HepG2 (cell line): Measurements from ENCODE around the gene ARL9. TPM values are rescaled to one million over a fixed set of nuclear protein-coding genes. Genes with fewer than 3 reads are reported as not detected.

ENCODE experiments used
- ATAC-seq: fragments of 200-7000 bp; cut with Tn5 transposase; 3 replicates; pipeline ENCODE4 v1.9.1; 2020; ENCODE audit warnings: mild to moderate bottlenecking, moderate library complexity
- BruUV-seq: library from RNA; stranded (reverse); fragments of 400-500 nt; replicated peaks from 2 replicates; lab custom pipeline; 2021; lab: Mats Ljungman, UMichigan
- CTCF ChIA-PET: fragments of 300-600 bp; formaldehyde crosslinking; extraction: SDS; loops from one replicate; lab custom pipeline; 2021; ENCODE audit warnings: low total read pairs, inconsistent platforms, low intra/inter-chr PET ratio; lab: Yijun Ruan, JAX
- POLR2A ChIA-PET: fragments of 350-600 bp; sonication (Branson Sonifier 250); formaldehyde crosslinking; loops from one replicate; lab custom pipeline; 2020; ENCODE audit warnings: antibody characterized with exemption, inconsistent platforms; lab: Yijun Ruan, JAX
- DNase-seq: peaks from one replicate; pipeline ENCODE4 v3.0.0-alpha.2; 2015; ENCODE audit warnings: low spot score
- FAIRE-seq: peaks from 3 replicates; lab custom pipeline; 2011; peaks lifted over from hg19 to GRCh38; lab: Jason Lieb, UNC
- H2AFZ ChIP-seq: one replicate; pipeline ENCODE4 v1.6.1; 2011; ENCODE audit warnings: low read length, inconsistent platforms
- H3K27ac ChIP-seq: fragments of 300-600 bp; 3 replicates; pipeline ENCODE4 v1.8.0; 2011; ENCODE audit warnings: mixed run types, mild to moderate bottlenecking, mixed read lengths, low read length, inconsistent platforms; ENCODE audit not compliant: insufficient read depth; ENCODE audit errors: extremely low read length
- H3K27me3 ChIP-seq, 2 experiments: fragments of 200-600 bp in 1 of 2; 2 replicates in 1 of 2; 3 replicates in 1 of 2; pipeline versions ENCODE4 v1.6.0 to v1.8.0; 2011; ENCODE audit warnings: low read length in 2 of 2, mild to moderate bottlenecking in 2 of 2, moderate library complexity in 2 of 2, inconsistent platforms in 1 of 2; ENCODE audit not compliant: insufficient read depth in 2 of 2, control insufficient read depth in 1 of 2
- H3K36me3 ChIP-seq, 2 experiments: fragments of 200-600 bp in 1 of 2; replicated peaks in 1 of 2; 2 replicates in 1 of 2; 3 replicates in 1 of 2; pipeline versions ENCODE4 v1.5.1 to v1.8.0; 2011; ENCODE audit warnings: low read length in 2 of 2, inconsistent platforms in 1 of 2; ENCODE audit not compliant: insufficient read depth in 2 of 2, control insufficient read depth in 1 of 2
- H3K4me1 ChIP-seq: 2 replicates; pipeline ENCODE4 v1.5.1; 2012; ENCODE audit warnings: low read length, inconsistent platforms; ENCODE audit not compliant: insufficient read depth
- H3K4me2 ChIP-seq: 2 replicates; pipeline ENCODE4 v1.6.0; 2011; ENCODE audit warnings: low read depth, low read length, inconsistent platforms
- H3K4me3 ChIP-seq, 3 experiments: fragments of 200-600 bp in 1 of 3; sonication (generic), shearing (Covaris generic) in 1 of 3; replicated peaks in 1 of 3; 2 replicates each; pipeline ENCODE4 v1.5.1; 2011 to 2016; ENCODE audit warnings: low read length in 3 of 3, inconsistent platforms in 2 of 3, low read depth in 2 of 3, mild to moderate bottlenecking in 2 of 3, control low read depth in 1 of 3, mixed read lengths in 1 of 3; ENCODE audit not compliant: insufficient read depth in 1 of 3
- H3K79me2 ChIP-seq: one replicate; pipeline ENCODE4 v1.6.1; 2011; ENCODE audit warnings: low read length, inconsistent platforms; ENCODE audit not compliant: insufficient read depth
- H3K9ac ChIP-seq: 2 replicates; pipeline ENCODE4 v1.6.0; 2011; ENCODE audit warnings: mild to moderate bottlenecking, low read depth, low read length, inconsistent platforms; ENCODE audit not compliant: insufficient read depth
- H3K9me3 ChIP-seq: 2 replicates; pipeline ENCODE4 v1.5.1; 2012; ENCODE audit warnings: mild to moderate bottlenecking, low read length
- H4K20me1 ChIP-seq: 2 replicates; pipeline ENCODE4 v1.6.0; 2011; ENCODE audit warnings: inconsistent platforms, mild to moderate bottlenecking, low read length, moderate library complexity; ENCODE audit not compliant: insufficient read depth
- AGO1 ChIP-seq: fragments of 200-400 bp; formaldehyde crosslinking; IDR thresholded peaks from 2 replicates; pipeline ENCODE4 v1.6.1; 2017; ENCODE audit warnings: mild to moderate bottlenecking, low read depth, low read length, moderate library complexity; ENCODE audit not compliant: poor library complexity, severe bottlenecking
- ATF6 ChIP-seq: sonication (generic); formaldehyde crosslinking; conservative IDR thresholded peaks from 2 replicates; pipeline ENCODE4 v1.4.0; 2020; ENCODE audit warnings: missing genetic modification reagents
- CREM ChIP-seq, 2 experiments: sonication (generic) in 1 of 2; formaldehyde crosslinking in 1 of 2; IDR thresholded peaks; 2 replicates each; pipeline versions ENCODE4 v1.4.0 to v1.6.1; 2016 to 2020; ENCODE audit warnings: antibody characterized with exemption in 1 of 2, mild to moderate bottlenecking in 1 of 2, missing genetic modification reagents in 1 of 2
- ERF ChIP-seq: IDR thresholded peaks from 2 replicates; pipeline ENCODE4 v1.6.1; 2018; ENCODE audit warnings: missing biosample characterization, missing genetic modification reagents
- GABPB1 ChIP-seq: IDR thresholded peaks from 2 replicates; pipeline ENCODE4 v1.6.1; 2016; ENCODE audit warnings: mild to moderate bottlenecking, missing genetic modification reagents, moderate library complexity, missing compliant biosample characterization
- KDM2A ChIP-seq: sonication (generic); formaldehyde crosslinking; IDR thresholded peaks from 2 replicates; pipeline ENCODE4 v1.4.0; 2020; ENCODE audit warnings: low read depth, missing genetic modification reagents, borderline replicate concordance
- KMT2B ChIP-seq: IDR thresholded peaks from 2 replicates; pipeline ENCODE4 v1.6.1; 2016; ENCODE audit warnings: missing genetic modification reagents, missing compliant biosample characterization
- NR2C2 ChIP-seq: sonication (generic); formaldehyde crosslinking; IDR thresholded peaks from 2 replicates; pipeline ENCODE4 v1.4.0; 2020; ENCODE audit warnings: missing genetic modification reagents, mild to moderate bottlenecking, moderate library complexity, borderline replicate concordance
- REPIN1 ChIP-seq: sonication (generic); formaldehyde crosslinking; IDR thresholded peaks from 2 replicates; pipeline ENCODE4 v1.8.0; 2022; ENCODE audit warnings: missing genetic modification reagents, low read depth, mild to moderate bottlenecking, borderline replicate concordance
- RXRB ChIP-seq: IDR thresholded peaks from 2 replicates; pipeline ENCODE4 v1.6.1; 2016; ENCODE audit warnings: borderline replicate concordance, missing genetic modification reagents, missing compliant biosample characterization
- SALL2 ChIP-seq: sonication (generic); formaldehyde crosslinking; IDR thresholded peaks from 2 replicates; pipeline ENCODE4 v1.8.1; 2023; ENCODE audit warnings: mild to moderate bottlenecking, missing genetic modification reagents, inconsistent platforms
- SP5 ChIP-seq: IDR thresholded peaks from 2 replicates; pipeline ENCODE4 v1.6.1; 2016; ENCODE audit warnings: low read depth, borderline replicate concordance
- TSC22D2 ChIP-seq: sonication (generic); formaldehyde crosslinking; IDR thresholded peaks from 2 replicates; pipeline ENCODE4 v1.5.1; 2020; ENCODE audit warnings: missing genetic modification reagents, mild to moderate bottlenecking, borderline replicate concordance
- UBTF ChIP-seq: sonication (generic); formaldehyde crosslinking; IDR thresholded peaks from 2 replicates; pipeline ENCODE4 v1.4.0; 2020; ENCODE audit warnings: mild to moderate bottlenecking, missing genetic modification reagents
- ZNF230 ChIP-seq: sonication (generic); formaldehyde crosslinking; IDR thresholded peaks from 2 replicates; pipeline ENCODE4 v1.4.0; 2020; ENCODE audit warnings: mild to moderate bottlenecking, missing genetic modification reagents
- ZNF414 ChIP-seq: sonication (generic); formaldehyde crosslinking; IDR thresholded peaks from 2 replicates; pipeline ENCODE4 v1.5.0; 2020; ENCODE audit warnings: missing genetic modification reagents
- ZNF496 ChIP-seq: sonication (generic); formaldehyde crosslinking; IDR thresholded peaks from 2 replicates; pipeline ENCODE4 v1.8.1; 2023; ENCODE audit warnings: mild to moderate bottlenecking, moderate library complexity, missing genetic modification reagents; ENCODE audit not compliant: insufficient replicate concordance
- ZNF776 ChIP-seq: sonication (generic); formaldehyde crosslinking; IDR thresholded peaks from 2 replicates; pipeline ENCODE4 v1.4.0; 2020; ENCODE audit warnings: mild to moderate bottlenecking, missing genetic modification reagents
- WGBS: methylation state at CpG from one replicate; pipeline ENCODE4 v1.1.6; 2017; ENCODE audit warnings: low lambda C conversion rate; 5-methylcytosine and 5-hydroxymethylcytosine counted together
- in situ Hi-C: cut with HindIII; loops from 2 replicates; pipeline ENCODE4 v1.10.0; 2017; ENCODE audit warnings: low pct_unique_long_range_greater_than_20kb; ENCODE audit not compliant: extremely low pct_ligation_motif_present
- intact Hi-C: fragments of 100-400 bp; cut with micrococcal nuclease; formaldehyde crosslinking; loops from one replicate; pipeline ENCODE4 v1.10.0; 2022; ENCODE audit not compliant: unreplicated experiment
- polyA plus RNA-seq, 8 experiments: library from polyadenylated mRNA; depleted of rRNA in 3 of 8; stranded (reverse) in 7 of 8; unstranded in 1 of 8; fragments of >200 nt; fragmentation: Illumina TruSeq in 4 of 8; extraction: Trizol in 4 of 8; gene quantifications; 2 replicates each; pipeline versions ENCODE4 v1.2.1 to v1.2.3, GENCODE V29; 2011 to 2016; ENCODE audit warnings: low read depth in 4 of 8, missing spikeins in 1 of 8, mixed read lengths in 1 of 8; ENCODE audit not compliant: insufficient read depth in 1 of 8
- total RNA-seq, 5 experiments: library from RNA; depleted of rRNA; stranded (reverse); fragments of >200 nt; fragmentation: Illumina TruSeq; extraction: Trizol; gene quantifications; 2 replicates each; pipeline ENCODE4 v1.2.3, GENCODE V29; 2016; ENCODE audit warnings: low read depth in 1 of 5

The ARL9 gene
- total and polyA plus RNA-seq, 2 of the 13 experiments (the other 11 are each of a cell fraction or from before 2014, with no cell fraction given) = not detected

DNA sequence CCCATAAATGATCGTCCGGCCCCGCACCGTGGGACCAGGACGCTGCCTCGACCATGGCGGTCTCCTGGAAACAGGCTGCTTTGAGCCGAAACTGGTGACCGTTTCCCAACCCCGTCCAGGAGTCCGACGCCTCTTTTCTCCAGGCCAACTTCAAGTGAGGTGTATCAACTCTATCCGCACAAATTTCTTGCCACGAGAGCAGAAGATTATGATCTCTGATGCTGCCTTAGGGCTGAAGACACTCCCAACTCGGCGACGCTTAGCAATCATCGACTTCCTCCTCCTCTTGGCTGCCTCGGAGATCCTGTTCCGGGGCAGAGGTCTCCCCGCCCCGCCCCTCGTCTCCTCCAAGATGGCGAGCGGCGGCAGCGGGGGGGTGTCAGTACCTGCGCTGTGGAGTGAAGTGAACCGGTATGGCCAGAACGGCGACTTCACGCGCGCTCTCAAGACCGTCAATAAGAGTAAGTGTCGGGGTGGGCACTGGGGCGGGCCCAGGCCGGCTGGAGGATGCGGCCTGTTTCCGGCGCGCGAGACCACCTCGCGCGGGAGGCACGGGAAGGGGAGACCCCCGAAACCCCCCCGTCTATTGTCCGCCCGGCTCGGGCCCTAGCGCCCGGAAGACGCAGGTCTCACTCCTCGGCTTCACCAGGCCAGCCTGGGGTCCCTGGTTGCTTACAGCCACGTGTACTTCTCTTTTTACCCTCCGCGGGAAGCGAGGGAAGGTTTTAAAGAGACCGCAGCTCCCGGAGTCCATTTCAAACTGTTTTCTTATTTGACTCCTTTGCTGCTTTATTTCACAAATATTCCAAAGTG, 38.1 kb upstream of the ARL9 start, which contains the start of gene SRP72:
Gene SRP72 (plus strand): TSS at position 334 of the 813 bp plus-strand sequence. CDS start 19 bp downstream, at position 353.
- CTCF ChIA-PET = no interaction called here
- ATAC-seq = peak; percentile 91
- peak within 1 kb of the TSS; percentile 98 for H3K9ac ChIP-seq
- in situ Hi-C loops (no loop called here), intact Hi-C loops (loop anchor here (2.0 to 5.0 kb wide), 2 partner anchors 40 to 77 kb away; no protein-coding TSS in a partner anchor)
- peak within 1 kb of the TSS; percentile 80 for H2AFZ ChIP-seq
- no peaks in the 10 kb centered on the region for H3K9me3 ChIP-seq
- H3K27me3 ChIP-seq = no peaks in the 10 kb centered on the region; a peak in 1 of 5 replicates
- POLR2A ChIA-PET = interaction anchor here (0.9 to 2.8 kb wide), 8 partner anchors 10 to 510 kb away, joined by 3 to 29 read pairs (median 7); partner anchors contain the start of genes AASDH, NOA1, PAICS and PPAT
- H3K79me2 ChIP-seq = peaks cover 60% of the 10 kb centered on the region
- peak within 1 kb of the TSS; percentile 83 for H3K27ac ChIP-seq
- FAIRE-seq = peak; percentile 90
- peak within 1 kb of the TSS; percentile 79 to 90 (median 83) for H3K4me3 ChIP-seq
- WGBS = 2% methylated on average over 30 of the region's 62 CpGs
- peak within 1 kb of the TSS; percentile 90 for H3K4me2 ChIP-seq
- H4K20me1 ChIP-seq = peaks cover 18% of the 10 kb centered on the region
- BruUV-seq = no TSS peak
- DNase-seq = peak; percentile 82
- peaks cover 5 to 21% of the 10 kb centered on the region in 2 experiments for H3K36me3 ChIP-seq
- H3K4me1 ChIP-seq = peaks cover 25% of the 10 kb centered on the region
- TF ChIP-seq TSC22D2 (CRISPR knock-in tag) (peak; percentile 79), ZNF414 (CRISPR knock-in tag) (no peak), UBTF (CRISPR knock-in tag) (peak; percentile 80), ZNF230 (CRISPR knock-in tag) (0 out of 2 replicates have a peak, but pooled peaks have one; percentile 29), GABPB1 (CRISPR knock-in tag) (peak; percentile 98), ZNF496 (CRISPR knock-in tag) (no peak), NR2C2 (CRISPR knock-in tag) (peak; percentile 99), KDM2A (peak; percentile 90), ZNF776 (no peak), ERF (CRISPR knock-in tag) (peak; percentile 63; the same call in 1 of the 2 replicates), AGO1 (peak; percentile 36), RXRB (CRISPR knock-in tag) (peak; percentile 48; the same call in 1 of the 2 replicates), SALL2 (CRISPR knock-in tag) (peak; percentile 23; the same call in 1 of the 2 replicates), REPIN1 (CRISPR knock-in tag) (peak; percentile 31; the same call in 1 of the 2 replicates), SP5 (CRISPR knock-in tag) (peak; percentile 80), KMT2B (CRISPR knock-in tag) (peak; percentile 94), ATF6 (CRISPR knock-in tag) (peak; percentile 83; the same call in 1 of the 2 replicates), CREM (IDR thresholded peaks at IDR 0.05) (peak; percentile 64; the same call in 1 of the 2 replicates), CREM (CRISPR knock-in tag; IDR thresholded peaks at IDR 0.05) (no peak)
